ENCODE data around the gene INPP5F.

The INPP5F gene

DNA sequence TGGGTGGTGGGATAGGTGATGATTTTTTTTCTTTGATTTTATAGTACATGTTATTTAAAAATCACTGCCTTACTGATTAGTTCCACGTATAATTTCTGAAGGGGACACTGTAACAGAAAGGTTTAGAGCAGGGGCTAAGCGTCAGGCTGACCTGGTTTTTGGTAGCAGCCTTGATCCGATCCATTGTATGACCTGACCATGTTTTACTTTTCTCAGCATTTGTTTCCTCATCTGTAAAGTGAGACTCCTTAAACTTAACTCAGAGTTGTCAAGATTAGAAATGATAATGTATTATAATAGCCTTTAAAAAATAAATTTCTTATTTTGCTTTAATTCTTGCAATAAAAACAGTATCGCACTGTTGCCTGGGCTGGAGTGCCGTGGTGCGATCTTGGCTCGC lies 23.6 kb downstream of the INPP5F start:
- Histone ChIP-seq H2AK5ac (ENCODE audit: low read length) (no peak overlapping the region), H3K4me2 (ENCODE audit: low read length) (no peak overlapping the region), H3K79me1 (ENCODE audit: low read length) (no peaks in the 10 kb centered on the region), H3K4me1 (ENCODE audit: control insufficient read depth in 1 of 2, insufficient read depth in 2 of 2, low read length in 2 of 2) (no peaks in the 10 kb centered on the region), H3K4me3 (ENCODE audit: low read depth, low read length) (no peak overlapping the region), H4K12ac (ENCODE audit: low read depth, low read length) (no peak overlapping the region), H4K8ac (ENCODE audit: low read depth, low read length) (no peak overlapping the region), H3K27me3 (ENCODE audit: insufficient read depth, low read length) (no peaks in the 10 kb centered on the region), H3K27ac (ENCODE audit: low read depth, low read length) (no peak overlapping the region), H4K91ac (ENCODE audit: low read depth, low read length) (no peak overlapping the region), H2BK12ac (ENCODE audit: low read length) (no peak overlapping the region), H3K18ac (ENCODE audit: low read length) (no peak overlapping the region), H2BK120ac (ENCODE audit: insufficient read depth, low read length, poor library complexity) (no peak overlapping the region), H3K4ac (ENCODE audit: low read depth, low read length) (no peak overlapping the region), H3K23ac (ENCODE audit: low read length) (no peak overlapping the region), H3K14ac (ENCODE audit: low read length) (no peak overlapping the region), H2AFZ (ENCODE audit: insufficient read depth, low read length, poor library complexity) (no peak overlapping the region), H3K9me3 (ENCODE audit: insufficient read depth, low read depth, low read length) (peaks cover 6% of the 10 kb centered on the region), H3K9ac (ENCODE audit: low read length) (no peak overlapping the region), H2BK5ac (ENCODE audit: low read depth, low read length, poor library complexity) (no peak overlapping the region), H3K79me2 (ENCODE audit: control insufficient read depth, insufficient read depth, low read length, poor library complexity) (no peaks in the 10 kb centered on the region), H3K36me3 (ENCODE audit: control insufficient read depth in 1 of 2, insufficient read depth in 2 of 2, low read length in 2 of 2) (peaks cover 0 to 3% of the 10 kb centered on the region in 2 experiments)
- WGBS (ENCODE audit: extremely low coverage, insufficient coverage, insufficient read length): no CpG with 5 or more reads among the region's 7 CpGs
- DNase-seq: no peak

DNA sequence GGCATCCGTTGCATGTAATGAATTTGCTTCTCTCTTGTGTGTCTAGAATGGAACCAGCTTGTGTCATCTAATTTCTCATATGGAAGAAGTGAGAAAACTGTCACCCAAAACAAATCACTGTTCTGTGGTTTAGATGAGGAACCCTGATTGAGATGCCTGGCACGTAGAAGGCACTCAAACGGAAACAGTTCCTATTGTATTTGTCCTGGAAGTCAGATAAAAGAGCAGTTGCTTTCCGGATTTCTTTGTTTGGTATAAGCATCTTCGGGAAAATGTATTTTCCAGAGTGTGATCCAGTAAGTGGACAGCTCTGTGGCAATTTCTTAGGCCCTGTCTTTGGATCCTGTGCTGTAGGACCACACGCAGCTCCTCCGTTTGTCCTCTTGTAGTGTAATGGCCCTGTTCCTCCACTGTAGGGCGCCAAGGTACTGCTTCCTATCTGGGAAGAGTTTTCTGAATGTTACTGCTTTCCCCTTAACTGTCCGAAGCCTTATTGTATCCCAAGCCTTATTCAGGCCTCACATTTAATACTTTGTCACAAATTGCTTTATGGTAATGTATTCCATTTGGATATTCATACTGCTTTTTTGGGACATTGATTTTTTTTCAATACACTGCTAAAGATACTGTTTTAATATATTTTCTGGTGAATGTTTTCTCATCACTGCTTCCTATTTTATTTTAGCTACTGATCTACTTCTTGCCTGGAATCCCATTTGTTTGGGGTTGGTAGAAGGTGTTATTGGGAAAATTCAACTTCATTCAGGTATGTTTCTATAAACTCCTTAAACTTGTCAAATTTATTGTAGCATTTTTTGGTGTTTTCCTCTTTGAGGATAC lies 24.8 kb downstream of the INPP5F start:
- Histone ChIP-seq H3K79me2 (ENCODE audit: control insufficient read depth, insufficient read depth, low read length, poor library complexity) (no peaks in the 10 kb centered on the region), H2BK120ac (ENCODE audit: insufficient read depth, low read length, poor library complexity) (no peak overlapping the region), H4K8ac (ENCODE audit: low read depth, low read length) (no peak overlapping the region), H2BK5ac (ENCODE audit: low read depth, low read length, poor library complexity) (no peak overlapping the region), H2BK12ac (ENCODE audit: low read length) (no peak overlapping the region), H3K4me1 (ENCODE audit: control insufficient read depth in 1 of 2, insufficient read depth in 2 of 2, low read length in 2 of 2) (no peaks in the 10 kb centered on the region), H2AK5ac (ENCODE audit: low read length) (no peak overlapping the region), H3K9me3 (ENCODE audit: insufficient read depth, low read depth, low read length) (peaks cover 6% of the 10 kb centered on the region), H3K14ac (ENCODE audit: low read length) (no peak overlapping the region), H3K4me2 (ENCODE audit: low read length) (no peak overlapping the region), H3K4ac (ENCODE audit: low read depth, low read length) (no peak overlapping the region), H3K79me1 (ENCODE audit: low read length) (no peaks in the 10 kb centered on the region), H2AFZ (ENCODE audit: insufficient read depth, low read length, poor library complexity) (no peak overlapping the region), H3K18ac (ENCODE audit: low read length) (no peak overlapping the region), H4K12ac (ENCODE audit: low read depth, low read length) (no peak overlapping the region), H3K9ac (ENCODE audit: low read length) (no peak overlapping the region), H3K36me3 (ENCODE audit: control insufficient read depth in 1 of 2, insufficient read depth in 2 of 2, low read length in 2 of 2) (peaks cover 0 to 3% of the 10 kb centered on the region in 2 experiments), H3K4me3 (ENCODE audit: low read depth, low read length) (no peak overlapping the region), H3K27me3 (ENCODE audit: insufficient read depth, low read length) (no peaks in the 10 kb centered on the region), H3K23ac (ENCODE audit: low read length) (no peak overlapping the region), H4K91ac (ENCODE audit: low read depth, low read length) (no peak overlapping the region), H3K27ac (ENCODE audit: low read depth, low read length) (no peak overlapping the region)
- no CpG with 5 or more reads among the region's 9 CpGs for WGBS (ENCODE audit: extremely low coverage, insufficient coverage, insufficient read length)
- peak; percentile 53 to 85 for DNase-seq

DNA sequence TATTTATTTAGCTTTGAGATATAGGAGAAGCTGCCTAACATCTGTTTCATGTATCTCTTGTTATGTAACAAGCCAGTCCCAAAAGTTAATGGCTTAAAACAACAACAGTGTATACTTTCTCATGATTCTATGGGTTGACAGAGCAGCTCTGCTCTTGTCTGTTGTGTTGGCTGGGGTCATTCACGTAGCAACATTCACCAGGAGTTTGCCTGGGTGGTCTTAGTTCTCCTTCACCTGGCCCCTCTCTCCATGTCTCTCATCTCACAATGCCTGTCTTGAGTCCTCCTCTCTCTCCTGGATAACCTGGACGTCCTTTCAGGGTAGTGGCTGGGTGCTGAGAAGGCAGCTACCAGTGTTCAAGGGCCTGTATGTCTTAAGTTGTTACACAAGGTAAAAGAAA lies 27.5 kb downstream of the INPP5F start:
- no peaks in the 10 kb centered on the region for H3K4me1 ChIP-seq (ENCODE audit: control insufficient read depth in 1 of 2, insufficient read depth in 2 of 2, low read length in 2 of 2)
- DNase-seq: no peak
- H3K18ac ChIP-seq (ENCODE audit: low read length): no peak overlapping the region
- H2BK120ac ChIP-seq (ENCODE audit: insufficient read depth, low read length, poor library complexity): no peak overlapping the region
- no CpG with 5 or more reads among the region's 2 CpGs for WGBS (ENCODE audit: extremely low coverage, insufficient coverage, insufficient read length)
- H3K4me3 ChIP-seq (ENCODE audit: low read depth, low read length): no peak overlapping the region
- peaks cover 3% of the 10 kb centered on the region for H3K9me3 ChIP-seq (ENCODE audit: insufficient read depth, low read depth, low read length)
- no peak overlapping the region for H2AFZ ChIP-seq (ENCODE audit: insufficient read depth, low read length, poor library complexity)
- H4K8ac ChIP-seq (ENCODE audit: low read depth, low read length): no peak overlapping the region
- no peaks in the 10 kb centered on the region for H3K79me2 ChIP-seq (ENCODE audit: control insufficient read depth, insufficient read depth, low read length, poor library complexity)
- H2AK5ac ChIP-seq (ENCODE audit: low read length): no peak overlapping the region
- H3K23ac ChIP-seq (ENCODE audit: low read length): no peak overlapping the region
- H3K27ac ChIP-seq (ENCODE audit: low read depth, low read length): no peak overlapping the region
- no peak overlapping the region for H4K12ac ChIP-seq (ENCODE audit: low read depth, low read length)
- no peak overlapping the region for H3K4me2 ChIP-seq (ENCODE audit: low read length)
- no peaks in the 10 kb centered on the region for H3K36me3 ChIP-seq (ENCODE audit: control insufficient read depth in 1 of 2, insufficient read depth in 2 of 2, low read length in 2 of 2)
- H2BK12ac ChIP-seq (ENCODE audit: low read length): no peak overlapping the region
- no peaks in the 10 kb centered on the region for H3K79me1 ChIP-seq (ENCODE audit: low read length)
- H3K9ac ChIP-seq (ENCODE audit: low read length): no peak overlapping the region
- no peak overlapping the region for H2BK5ac ChIP-seq (ENCODE audit: low read depth, low read length, poor library complexity)
- no peak overlapping the region for H4K91ac ChIP-seq (ENCODE audit: low read depth, low read length)
- H3K27me3 ChIP-seq (ENCODE audit: insufficient read depth, low read length): no peaks in the 10 kb centered on the region
- no peak overlapping the region for H3K4ac ChIP-seq (ENCODE audit: low read depth, low read length)
- no peak overlapping the region for H3K14ac ChIP-seq (ENCODE audit: low read length)

DNA sequence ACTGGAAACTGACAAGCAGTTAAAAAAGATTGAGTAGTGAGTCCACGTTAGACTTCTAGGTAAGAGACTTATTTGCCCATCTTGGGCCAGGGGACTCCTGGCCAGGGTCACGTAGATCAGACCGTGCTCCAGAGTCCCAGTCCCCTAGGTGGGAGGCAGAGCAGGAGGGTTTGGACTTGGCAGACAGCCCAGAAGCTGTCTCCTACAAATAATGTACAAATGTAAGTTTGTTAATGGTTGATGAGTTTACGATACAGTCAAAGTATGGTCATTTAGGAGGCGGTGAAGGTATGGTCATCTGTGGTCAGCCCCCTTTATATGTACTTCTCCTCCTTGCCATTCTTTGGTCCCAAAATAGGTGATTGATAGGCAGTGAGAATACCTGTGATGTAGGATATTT lies 28.2 kb downstream of the INPP5F start:
- no peak overlapping the region for H3K4me2 ChIP-seq (ENCODE audit: low read length)
- no peak overlapping the region for H2BK120ac ChIP-seq (ENCODE audit: insufficient read depth, low read length, poor library complexity)
- no peaks in the 10 kb centered on the region for H3K79me2 ChIP-seq (ENCODE audit: control insufficient read depth, insufficient read depth, low read length, poor library complexity)
- H2AFZ ChIP-seq (ENCODE audit: insufficient read depth, low read length, poor library complexity): no peak overlapping the region
- no peaks in the 10 kb centered on the region for H3K79me1 ChIP-seq (ENCODE audit: low read length)
- no peak overlapping the region for H3K14ac ChIP-seq (ENCODE audit: low read length)
- no peak overlapping the region for H2AK5ac ChIP-seq (ENCODE audit: low read length)
- H3K18ac ChIP-seq (ENCODE audit: low read length): no peak overlapping the region
- no peak overlapping the region for H3K9ac ChIP-seq (ENCODE audit: low read length)
- H4K91ac ChIP-seq (ENCODE audit: low read depth, low read length): no peak overlapping the region
- no CpG with 5 or more reads among the region's 5 CpGs for WGBS (ENCODE audit: extremely low coverage, insufficient coverage, insufficient read length)
- no peaks in the 10 kb centered on the region for H3K27me3 ChIP-seq (ENCODE audit: insufficient read depth, low read length)
- no peaks in the 10 kb centered on the region for H3K4me1 ChIP-seq (ENCODE audit: control insufficient read depth in 1 of 2, insufficient read depth in 2 of 2, low read length in 2 of 2)
- H3K4me3 ChIP-seq (ENCODE audit: low read depth, low read length): no peak overlapping the region
- H3K27ac ChIP-seq (ENCODE audit: low read depth, low read length): no peak overlapping the region
- no peak overlapping the region for H2BK12ac ChIP-seq (ENCODE audit: low read length)
- peaks cover under 1% of the 10 kb centered on the region for H3K9me3 ChIP-seq (ENCODE audit: insufficient read depth, low read depth, low read length)
- no peak overlapping the region for H3K23ac ChIP-seq (ENCODE audit: low read length)
- no peak overlapping the region for H3K4ac ChIP-seq (ENCODE audit: low read depth, low read length)
- H4K8ac ChIP-seq (ENCODE audit: low read depth, low read length): no peak overlapping the region
- no peak overlapping the region for H4K12ac ChIP-seq (ENCODE audit: low read depth, low read length)
- DNase-seq: no peak
- no peak overlapping the region for H2BK5ac ChIP-seq (ENCODE audit: low read depth, low read length, poor library complexity)
- no peaks in the 10 kb centered on the region for H3K36me3 ChIP-seq (ENCODE audit: control insufficient read depth in 1 of 2, insufficient read depth in 2 of 2, low read length in 2 of 2)
